Loucy (cell line): ENCODE data around the gene PPIA.
"Not testable (repeated sequence)": the region's sequence is repeated elsewhere in the genome, so short reads cannot be mapped to it uniquely, and the experiment has no call there.

Source experiments
- CTCF ChIP-seq: fragments of 200-600 bp; sonication (generic); conservative IDR thresholded peaks from 2 replicates; pipeline ENCODE4 v1.5.1; 2014; ENCODE audit warnings: mild to moderate bottlenecking, antibody characterized with exemption, low read length
- EZH2phosphoT487 ChIP-seq: fragments of 200-600 bp; IDR thresholded peaks from 2 replicates; pipeline ENCODE4 v1.6.1; 2018; ENCODE audit warnings: antibody characterized with exemption, mild to moderate bottlenecking, moderate library complexity, borderline replicate concordance

- TF ChIP-seq CTCF, EZH2phosphoT487: not testable (repeated sequence)
Measured at GRCh38 chr7:44803828-44804519, 7.5 kb downstream of the PPIA start.
